HEK293 (cell line): Measurements from ENCODE around the gene AIFM1.

Experiments
- CTCF ChIA-PET: fragments of 350-600 bp; formaldehyde crosslinking; extraction: SDS; loops from one replicate; lab custom pipeline; 2021; ENCODE audit warnings: antibody characterized with exemption; lab: Yijun Ruan, JAX
- POLR2A ChIA-PET: fragments of 300-600 bp; formaldehyde crosslinking; extraction: SDS; loops from one replicate; lab custom pipeline; 2020; ENCODE audit warnings: antibody characterized with exemption, inconsistent platforms; lab: Yijun Ruan, JAX
- H3K27ac ChIP-seq: fragments of 200-500 bp; sonication (Bioruptor generic); 2 replicates; pipeline ENCODE4 v1.5.1; 2014; ENCODE audit warnings: low read depth, low read length, control low read depth, inconsistent platforms; ENCODE audit errors: extremely low read depth
- H3K36me3 ChIP-seq, 2 experiments: fragments of 200-500 bp in 1 of 2; sonication (Bioruptor generic) in 1 of 2; 1 replicate in 1 of 2; 2 replicates in 1 of 2; pipeline ENCODE4 v1.5.1; 2014 to 2017; ENCODE audit warnings: inconsistent platforms in 2 of 2, low read length in 2 of 2; ENCODE audit not compliant: control insufficient read depth in 2 of 2, insufficient read depth in 1 of 2
- H3K4me1 ChIP-seq: fragments of 200-500 bp; sonication (Bioruptor generic); 2 replicates; pipeline ENCODE4 v1.5.1; 2014; ENCODE audit warnings: mild to moderate bottlenecking, low read length, inconsistent platforms; ENCODE audit not compliant: control insufficient read depth, insufficient read depth
- H3K4me3 ChIP-seq: 2 replicates; pipeline ENCODE4 v1.5.1; 2011; ENCODE audit warnings: low read depth, mild to moderate bottlenecking, control low read depth, low read length, moderate library complexity
- H3K9me3 ChIP-seq: fragments of 200-500 bp; sonication (Bioruptor generic); 2 replicates; pipeline ENCODE4 v1.5.1; 2014; ENCODE audit warnings: low read depth, low read length, inconsistent platforms; ENCODE audit not compliant: control insufficient read depth, insufficient read depth
- GFI1B ChIP-seq: fragments of 450-650 bp; formaldehyde crosslinking; IDR thresholded peaks from 2 replicates; pipeline ENCODE4 v1.5.1; 2016; ENCODE audit warnings: missing biosample characterization, missing genetic modification characterization
- HOXC10 ChIP-seq: sonication (generic); formaldehyde crosslinking; IDR thresholded peaks from 2 replicates; pipeline ENCODE4 v1.8.1; 2023; ENCODE audit warnings: mild to moderate bottlenecking, missing genetic modification reagents
- PRDM10 ChIP-seq: fragments of 450-650 bp; formaldehyde crosslinking; IDR thresholded peaks from 2 replicates; pipeline ENCODE4 v1.5.1; 2016; ENCODE audit warnings: missing biosample characterization, missing genetic modification characterization
- SP2 ChIP-seq: fragments of 450-650 bp; formaldehyde crosslinking; IDR thresholded peaks from 2 replicates; pipeline ENCODE4 v1.5.1; 2016; ENCODE audit warnings: missing biosample characterization, missing genetic modification characterization
- TSHZ1 ChIP-seq: fragments of 450-650 bp; formaldehyde crosslinking; IDR thresholded peaks from 2 replicates; pipeline ENCODE4 v1.5.1; 2016; ENCODE audit warnings: missing biosample characterization, missing genetic modification characterization, borderline replicate concordance
- ZBTB44 ChIP-seq: fragments of 450-650 bp; IDR thresholded peaks from 2 replicates; pipeline ENCODE4 v1.5.1; 2018; ENCODE audit warnings: missing biosample characterization, mild to moderate bottlenecking, missing genetic modification characterization
- ZFP69B ChIP-seq: fragments of 450-650 bp; formaldehyde crosslinking; IDR thresholded peaks from 2 replicates; pipeline ENCODE4 v1.5.1; 2016; ENCODE audit warnings: missing biosample characterization, missing genetic modification characterization
- ZNF138 ChIP-seq: fragments of 450-650 bp; formaldehyde crosslinking; IDR thresholded peaks from 2 replicates; pipeline ENCODE4 v1.5.1; 2016; ENCODE audit warnings: missing biosample characterization, missing genetic modification characterization, borderline replicate concordance
- ZNF248 ChIP-seq: fragments of 450-650 bp; formaldehyde crosslinking; IDR thresholded peaks from 2 replicates; pipeline ENCODE4 v1.5.1; 2017; ENCODE audit warnings: missing biosample characterization, missing genetic modification characterization
- ZNF449 ChIP-seq: fragments of 450-650 bp; formaldehyde crosslinking; IDR thresholded peaks from 2 replicates; pipeline ENCODE4 v1.5.1; 2017; ENCODE audit warnings: missing biosample characterization, mild to moderate bottlenecking, missing genetic modification characterization, moderate library complexity
- ZNF473 ChIP-seq: fragments of 450-650 bp; formaldehyde crosslinking; IDR thresholded peaks from 2 replicates; pipeline ENCODE4 v1.5.1; 2017; ENCODE audit warnings: missing biosample characterization, missing genetic modification characterization
- ZNF501 ChIP-seq: fragments of 450-650 bp; formaldehyde crosslinking; IDR thresholded peaks from 2 replicates; pipeline ENCODE4 v1.5.1; 2016; ENCODE audit warnings: missing biosample characterization, missing genetic modification characterization
- ZNF549 ChIP-seq: fragments of 450-650 bp; IDR thresholded peaks from 2 replicates; pipeline ENCODE4 v1.5.1; 2018; ENCODE audit warnings: missing biosample characterization, missing genetic modification characterization, mild to moderate bottlenecking, inconsistent platforms, moderate library complexity
- ZNF580 ChIP-seq: fragments of 450-650 bp; formaldehyde crosslinking; IDR thresholded peaks from 2 replicates; pipeline ENCODE4 v1.5.1; 2016; ENCODE audit warnings: missing biosample characterization, missing genetic modification characterization
- ZNF624 ChIP-seq: fragments of 450-650 bp; formaldehyde crosslinking; IDR thresholded peaks from 2 replicates; pipeline ENCODE4 v1.5.1; 2017; ENCODE audit warnings: missing biosample characterization, missing genetic modification characterization
- ZNF76 ChIP-seq: fragments of 450-650 bp; formaldehyde crosslinking; IDR thresholded peaks from 2 replicates; pipeline ENCODE4; 2016; ENCODE audit warnings: low read depth, missing biosample characterization, missing genetic modification characterization, borderline replicate concordance
- ZNF837 ChIP-seq: fragments of 450-650 bp; formaldehyde crosslinking; IDR thresholded peaks from 2 replicates; pipeline ENCODE4 v1.5.1; 2016; ENCODE audit warnings: missing biosample characterization, missing genetic modification characterization
- ZSCAN30 ChIP-seq: fragments of 450-650 bp; IDR thresholded peaks from 2 replicates; pipeline ENCODE4 v1.5.1; 2018; ENCODE audit warnings: missing biosample characterization, mild to moderate bottlenecking, missing genetic modification characterization, moderate library complexity
- ZXDB ChIP-seq: fragments of 450-650 bp; formaldehyde crosslinking; IDR thresholded peaks from 2 replicates; pipeline ENCODE4 v1.5.1; 2016; ENCODE audit warnings: missing biosample characterization, missing genetic modification characterization
- TF ChIP-seq, protein P1 (sequence below): fragments of 450-650 bp; formaldehyde crosslinking; IDR thresholded peaks from 2 replicates; pipeline ENCODE4 v1.5.1; 2016; ENCODE audit warnings: missing biosample characterization, missing genetic modification characterization
- TF ChIP-seq, protein P2 (sequence below): fragments of 450-650 bp; formaldehyde crosslinking; IDR thresholded peaks from 2 replicates; pipeline ENCODE4 v1.5.1; 2017; ENCODE audit warnings: missing biosample characterization, missing genetic modification characterization

AIFM1 gene

GRCh38 chrX:130136961-130137360 lies 28.7 kb downstream of the AIFM1 start (continued):
- TF ChIP-seq, protein P1, sequence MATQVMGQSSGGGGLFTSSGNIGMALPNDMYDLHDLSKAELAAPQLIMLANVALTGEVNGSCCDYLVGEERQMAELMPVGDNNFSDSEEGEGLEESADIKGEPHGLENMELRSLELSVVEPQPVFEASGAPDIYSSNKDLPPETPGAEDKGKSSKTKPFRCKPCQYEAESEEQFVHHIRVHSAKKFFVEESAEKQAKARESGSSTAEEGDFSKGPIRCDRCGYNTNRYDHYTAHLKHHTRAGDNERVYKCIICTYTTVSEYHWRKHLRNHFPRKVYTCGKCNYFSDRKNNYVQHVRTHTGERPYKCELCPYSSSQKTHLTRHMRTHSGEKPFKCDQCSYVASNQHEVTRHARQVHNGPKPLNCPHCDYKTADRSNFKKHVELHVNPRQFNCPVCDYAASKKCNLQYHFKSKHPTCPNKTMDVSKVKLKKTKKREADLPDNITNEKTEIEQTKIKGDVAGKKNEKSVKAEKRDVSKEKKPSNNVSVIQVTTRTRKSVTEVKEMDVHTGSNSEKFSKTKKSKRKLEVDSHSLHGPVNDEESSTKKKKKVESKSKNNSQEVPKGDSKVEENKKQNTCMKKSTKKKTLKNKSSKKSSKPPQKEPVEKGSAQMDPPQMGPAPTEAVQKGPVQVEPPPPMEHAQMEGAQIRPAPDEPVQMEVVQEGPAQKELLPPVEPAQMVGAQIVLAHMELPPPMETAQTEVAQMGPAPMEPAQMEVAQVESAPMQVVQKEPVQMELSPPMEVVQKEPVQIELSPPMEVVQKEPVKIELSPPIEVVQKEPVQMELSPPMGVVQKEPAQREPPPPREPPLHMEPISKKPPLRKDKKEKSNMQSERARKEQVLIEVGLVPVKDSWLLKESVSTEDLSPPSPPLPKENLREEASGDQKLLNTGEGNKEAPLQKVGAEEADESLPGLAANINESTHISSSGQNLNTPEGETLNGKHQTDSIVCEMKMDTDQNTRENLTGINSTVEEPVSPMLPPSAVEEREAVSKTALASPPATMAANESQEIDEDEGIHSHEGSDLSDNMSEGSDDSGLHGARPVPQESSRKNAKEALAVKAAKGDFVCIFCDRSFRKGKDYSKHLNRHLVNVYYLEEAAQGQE (tag by site-specific recombination): no peak
- TF ChIP-seq ZNF837 (tag by site-specific recombination) (no peak), ZNF449 (tag by site-specific recombination) (no peak), ZNF624 (tag by site-specific recombination) (no peak), ZBTB44 (tag by site-specific recombination) (no peak), ZFP69B (tag by site-specific recombination) (no peak), ZNF473 (tag by site-specific recombination) (no peak), ZNF248 (tag by site-specific recombination) (no peak)

- CTCF ChIA-PET: no interaction called here
- no peaks in the 10 kb centered on the region for H3K4me1 ChIP-seq
- peaks cover 18 to 77% of the 10 kb centered on the region in 2 experiments for H3K36me3 ChIP-seq
- H3K27ac ChIP-seq: no peak overlapping the region
- POLR2A ChIA-PET: no interaction called here
- H3K4me3 ChIP-seq: no peak overlapping the region
- no peaks in the 10 kb centered on the region for H3K9me3 ChIP-seq
- TF ChIP-seq ZNF549 (tag by site-specific recombination) (no peak), ZSCAN30 (tag by site-specific recombination) (no peak), ZNF138 (tag by site-specific recombination) (no peak), HOXC10 (CRISPR knock-in tag) (no peak), ZNF580 (tag by site-specific recombination) (no peak), ZXDB (no peak), ZNF501 (tag by site-specific recombination) (no peak), TSHZ1 (tag by site-specific recombination) (no peak), PRDM10 (tag by site-specific recombination) (no peak), GFI1B (tag by site-specific recombination) (no peak), SP2 (tag by site-specific recombination) (no peak), ZNF76 (tag by site-specific recombination) (no peak)
- TF ChIP-seq, protein P2, sequence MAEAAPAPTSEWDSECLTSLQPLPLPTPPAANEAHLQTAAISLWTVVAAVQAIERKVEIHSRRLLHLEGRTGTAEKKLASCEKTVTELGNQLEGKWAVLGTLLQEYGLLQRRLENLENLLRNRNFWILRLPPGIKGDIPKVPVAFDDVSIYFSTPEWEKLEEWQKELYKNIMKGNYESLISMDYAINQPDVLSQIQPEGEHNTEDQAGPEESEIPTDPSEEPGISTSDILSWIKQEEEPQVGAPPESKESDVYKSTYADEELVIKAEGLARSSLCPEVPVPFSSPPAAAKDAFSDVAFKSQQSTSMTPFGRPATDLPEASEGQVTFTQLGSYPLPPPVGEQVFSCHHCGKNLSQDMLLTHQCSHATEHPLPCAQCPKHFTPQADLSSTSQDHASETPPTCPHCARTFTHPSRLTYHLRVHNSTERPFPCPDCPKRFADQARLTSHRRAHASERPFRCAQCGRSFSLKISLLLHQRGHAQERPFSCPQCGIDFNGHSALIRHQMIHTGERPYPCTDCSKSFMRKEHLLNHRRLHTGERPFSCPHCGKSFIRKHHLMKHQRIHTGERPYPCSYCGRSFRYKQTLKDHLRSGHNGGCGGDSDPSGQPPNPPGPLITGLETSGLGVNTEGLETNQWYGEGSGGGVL (tag by site-specific recombination): no peak
Observed at GRCh38 chrX:130136496-130136895, 29.1 kb downstream of the AIFM1 start.
